GM12891 (cell line): ENCODE results near the gene NINJ1.

Experiments used
- DNase-seq: peaks from one replicate; pipeline ENCODE4 v3.0.0; 2011; ENCODE audit warnings: low spot score; ENCODE audit not compliant: insufficient read length
- FAIRE-seq: peaks from 2 replicates; lab custom pipeline; 2011; peaks lifted over from hg19 to GRCh38; lab: Jason Lieb, UNC
- PAX5 ChIP-seq: IDR thresholded peaks from 2 replicates; pipeline ENCODE4 v1.6.1; 2011; ENCODE audit warnings: low read length, moderate library complexity, mild to moderate bottlenecking; ENCODE audit not compliant: insufficient read depth, severe bottlenecking
- POLR2A ChIP-seq: IDR thresholded peaks from 2 replicates; pipeline ENCODE4 v1.6.1; 2011; ENCODE audit warnings: low read depth, low read length, control low read depth
- POLR2AphosphoS5 ChIP-seq: IDR thresholded peaks from 2 replicates; pipeline ENCODE4 v1.6.1; 2011; ENCODE audit warnings: low read depth, low read length, control low read depth
- POU2F2 ChIP-seq: IDR thresholded peaks from 2 replicates; pipeline ENCODE4 v1.6.1; 2011; ENCODE audit warnings: low read depth, mild to moderate bottlenecking, control low read depth, low read length, moderate library complexity
- SPI1 ChIP-seq: IDR thresholded peaks from 2 replicates; pipeline ENCODE4 v1.6.1; 2011; ENCODE audit warnings: low read depth, low read length, control low read depth
- TAF1 ChIP-seq: IDR thresholded peaks from 2 replicates; pipeline ENCODE4 v1.6.1; 2011; ENCODE audit warnings: low read depth, low read length, control low read depth

The NINJ1 gene

DNA sequence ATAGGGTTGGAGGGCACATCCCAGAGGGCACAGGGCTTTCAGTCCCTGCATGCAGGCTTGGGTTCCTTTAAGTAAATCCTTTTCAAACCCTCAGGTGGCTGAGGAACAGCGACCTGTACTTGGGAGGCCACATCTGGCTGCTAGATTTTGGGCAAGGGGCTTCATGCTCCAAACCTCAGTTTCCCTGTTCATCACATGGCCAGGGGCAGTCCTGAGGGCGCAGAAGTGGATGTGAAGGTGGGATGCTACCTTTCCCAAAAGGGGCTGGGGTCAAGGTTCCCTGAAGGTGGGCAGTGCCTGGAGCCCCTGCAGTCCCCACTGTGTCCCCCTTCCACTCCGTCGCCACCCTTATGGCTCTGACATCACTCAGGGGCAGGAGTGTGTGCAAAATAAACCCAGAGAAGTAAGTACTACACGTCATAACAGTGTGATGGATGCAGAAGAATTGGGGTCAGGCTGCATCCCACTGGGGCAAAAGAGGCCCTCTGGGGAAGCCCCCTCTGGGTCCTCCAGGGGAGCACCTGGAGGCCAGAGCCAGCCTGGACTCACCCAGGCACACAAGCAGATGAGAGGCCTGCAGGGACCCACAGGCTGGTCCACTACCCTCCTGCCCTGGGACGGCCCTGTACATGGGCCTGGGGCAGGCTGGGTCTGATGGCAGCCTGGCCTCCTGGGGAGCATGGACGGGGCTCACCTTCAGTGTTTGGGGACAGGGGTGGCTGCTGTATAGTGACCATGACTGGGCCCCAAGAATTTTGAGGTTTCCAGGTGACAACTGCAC is 40.0 kb downstream of the NINJ1 start:
- FAIRE-seq (peak; percentile 33), DNase-seq (no peak)
- TF ChIP-seq TAF1 (no peak), PAX5 (no peak), POLR2AphosphoS5 (no peak), SPI1 (no peak), POU2F2 (no peak), POLR2A (no peak)

DNA sequence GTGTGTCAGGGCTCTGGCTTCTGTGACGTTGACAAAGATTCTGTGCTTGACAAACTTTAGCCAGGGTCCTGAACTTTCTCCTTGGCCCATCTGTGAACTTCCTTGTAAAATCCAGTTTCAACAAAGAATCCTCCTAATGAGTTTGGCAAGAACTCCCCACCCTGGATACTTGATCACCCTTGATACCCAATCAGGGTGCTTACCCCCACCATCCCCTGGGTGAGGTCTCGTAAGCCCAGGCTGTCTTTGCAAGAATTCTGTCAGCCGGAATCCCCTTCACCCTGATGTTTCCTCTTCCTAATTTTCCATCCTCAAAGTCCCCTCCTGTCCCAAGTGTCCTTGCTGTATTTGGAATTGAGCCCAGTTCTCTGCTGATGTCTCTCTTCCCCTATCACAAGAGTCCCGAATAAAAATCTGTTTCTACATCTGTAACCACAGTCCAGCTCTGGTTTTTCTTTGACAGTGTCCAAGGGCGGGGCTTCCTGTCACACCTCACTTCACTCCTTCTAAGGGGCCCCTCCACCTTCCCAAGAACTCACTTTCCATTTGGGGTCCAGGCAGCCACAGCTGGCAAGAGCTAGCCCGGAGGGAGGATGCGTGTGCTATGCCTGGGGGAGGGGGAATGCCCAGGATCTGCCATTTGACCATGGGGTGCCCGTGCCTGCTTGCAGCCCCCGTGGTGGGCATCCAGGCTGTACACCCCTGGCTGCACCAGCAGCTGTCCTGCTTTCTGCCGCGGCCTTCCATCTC is 40.7 kb downstream of the NINJ1 start:
- DNase-seq (no peak), FAIRE-seq (peak; percentile 84)
- no peak for TF ChIP-seq POU2F2
- 0 out of 2 replicates have a peak, but pooled peaks have one; percentile 10 for TF ChIP-seq SPI1
- TF ChIP-seq PAX5, result peak; percentile 38

DNA sequence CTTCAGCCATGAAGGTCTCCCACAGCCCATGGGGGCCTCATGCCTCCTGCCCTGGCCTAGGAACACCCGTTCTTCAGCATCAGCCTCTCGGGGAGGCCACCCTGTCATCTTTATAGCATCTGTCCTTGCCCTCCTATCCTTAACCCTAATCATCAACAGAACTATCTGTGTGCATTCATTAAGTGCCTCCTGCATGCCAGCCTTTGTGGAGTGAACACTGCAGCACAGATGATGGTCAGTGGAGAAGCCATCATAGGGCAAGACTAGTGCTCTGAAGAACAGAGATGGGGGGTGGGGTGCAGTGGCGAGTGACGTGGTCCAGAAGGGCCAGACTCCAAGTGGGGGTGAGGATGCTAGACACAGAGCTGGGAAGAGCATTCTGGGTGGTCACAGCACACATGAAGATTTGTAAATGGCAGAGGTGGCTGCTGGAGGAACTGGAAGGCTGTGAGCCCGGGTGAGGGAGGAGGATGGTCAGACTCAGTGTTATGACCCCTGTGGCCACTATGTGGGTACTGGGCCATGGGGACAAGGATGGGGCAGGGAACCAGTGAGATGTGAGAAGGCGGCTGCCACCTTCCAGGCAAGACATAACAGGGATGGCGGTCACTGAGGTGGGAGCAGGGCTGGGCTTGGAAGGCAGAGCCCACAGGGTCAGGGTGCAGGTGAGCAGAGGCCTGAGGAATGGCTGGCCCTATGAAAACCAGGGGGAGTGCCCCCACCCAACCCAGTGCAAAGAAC is 41.6 kb downstream of the NINJ1 start:
- peak; percentile 81 for FAIRE-seq
- TF ChIP-seq POU2F2 (no peak), POLR2AphosphoS5 (no peak), POLR2A (no peak), PAX5 (no peak), SPI1 (no peak), TAF1 (no peak)
- DNase-seq, result no peak

DNA sequence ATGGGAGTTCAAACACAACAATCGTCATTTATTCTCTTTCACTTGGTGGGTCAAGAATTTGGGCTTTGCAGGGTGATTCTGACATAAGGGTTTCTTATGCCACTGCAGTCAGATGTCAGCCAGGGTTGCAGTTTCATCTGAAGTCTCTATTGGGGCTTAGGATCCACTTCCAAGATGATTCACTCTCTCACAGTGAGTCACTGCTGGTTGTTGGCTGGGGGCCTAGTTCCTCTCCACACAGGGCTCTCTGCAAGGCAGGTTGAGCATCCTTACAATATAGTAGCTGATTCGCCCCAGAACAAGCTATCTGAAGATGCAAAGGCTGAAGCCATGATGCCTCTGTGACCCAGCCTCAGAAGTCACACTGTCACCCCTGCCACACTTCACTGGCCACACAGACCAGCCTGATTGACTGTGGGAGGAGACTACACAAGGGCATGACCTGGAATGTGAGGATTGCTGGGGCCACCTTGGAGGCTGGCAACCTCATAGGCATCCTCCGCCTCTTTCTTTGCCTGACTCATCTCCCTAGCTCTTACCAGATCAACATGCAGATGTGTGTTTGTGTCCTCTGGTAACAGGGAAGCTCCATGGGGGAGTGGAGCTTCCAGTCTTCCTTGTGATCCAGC is 42.5 kb downstream of the NINJ1 start:
- FAIRE-seq (peak; percentile 88), DNase-seq (no peak)
- TF ChIP-seq TAF1, result no peak
- TF ChIP-seq POLR2AphosphoS5, result no peak
- peak; percentile 75 for TF ChIP-seq SPI1
- TF ChIP-seq POU2F2, result no peak
- TF ChIP-seq POLR2A, result no peak

DNA sequence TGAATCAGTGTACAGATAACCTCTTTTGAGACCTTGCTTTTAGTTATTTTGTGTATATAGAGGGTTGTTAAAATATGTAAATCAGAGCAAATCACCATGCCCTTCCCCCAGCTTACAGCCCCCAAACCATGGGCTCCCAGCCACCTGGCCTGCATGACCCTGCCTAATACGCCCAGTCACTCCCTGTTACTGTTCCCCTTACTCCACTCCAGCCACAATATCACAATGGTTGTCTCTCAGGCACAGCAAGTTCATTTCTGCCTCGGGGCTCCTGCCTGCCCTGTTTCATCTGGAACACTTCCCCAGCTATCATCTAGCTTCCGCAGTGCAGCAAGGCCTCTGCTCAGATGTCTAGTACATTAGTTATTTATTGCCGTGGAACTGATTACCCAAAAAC is 43.0 kb downstream of the NINJ1 start:
- FAIRE-seq, result no peak
- no peak for DNase-seq
- TF ChIP-seq POU2F2, result no peak
- TF ChIP-seq SPI1, result no peak
- no peak for TF ChIP-seq PAX5
- TF ChIP-seq POLR2A, result no peak
- TF ChIP-seq POLR2AphosphoS5, result no peak
- TF ChIP-seq TAF1, result no peak

DNA sequence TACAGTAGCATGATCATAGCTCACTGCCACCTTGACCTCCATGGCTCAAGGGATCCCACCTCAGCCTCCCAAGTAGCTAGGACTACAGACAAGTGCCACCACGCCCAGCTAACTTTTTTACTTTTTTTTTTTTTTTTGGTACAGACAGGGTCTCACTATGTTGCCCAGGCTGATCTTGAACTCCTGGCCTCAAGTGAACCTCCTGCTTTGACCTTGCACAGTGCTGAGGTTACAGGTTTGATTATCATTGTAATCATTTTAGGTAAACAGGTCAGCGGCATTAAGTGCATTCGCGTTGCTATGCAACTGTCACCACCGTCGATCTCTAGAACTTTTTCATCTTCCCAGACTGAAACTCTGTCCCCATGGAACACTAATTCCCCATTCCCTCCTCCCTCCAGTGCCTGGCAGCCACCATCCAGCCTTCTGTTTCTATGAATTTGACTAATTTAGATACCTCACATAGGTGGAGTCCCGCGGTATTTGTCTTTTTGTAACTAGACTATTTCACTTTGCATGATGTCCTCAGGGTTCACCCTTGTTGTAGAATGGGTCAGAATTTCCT is 43.9 kb downstream of the NINJ1 start:
- TF ChIP-seq POU2F2 (no peak), TAF1 (no peak), POLR2A (no peak), SPI1 (no peak), POLR2AphosphoS5 (no peak), PAX5 (no peak)
- DNase-seq, result no peak

DNA sequence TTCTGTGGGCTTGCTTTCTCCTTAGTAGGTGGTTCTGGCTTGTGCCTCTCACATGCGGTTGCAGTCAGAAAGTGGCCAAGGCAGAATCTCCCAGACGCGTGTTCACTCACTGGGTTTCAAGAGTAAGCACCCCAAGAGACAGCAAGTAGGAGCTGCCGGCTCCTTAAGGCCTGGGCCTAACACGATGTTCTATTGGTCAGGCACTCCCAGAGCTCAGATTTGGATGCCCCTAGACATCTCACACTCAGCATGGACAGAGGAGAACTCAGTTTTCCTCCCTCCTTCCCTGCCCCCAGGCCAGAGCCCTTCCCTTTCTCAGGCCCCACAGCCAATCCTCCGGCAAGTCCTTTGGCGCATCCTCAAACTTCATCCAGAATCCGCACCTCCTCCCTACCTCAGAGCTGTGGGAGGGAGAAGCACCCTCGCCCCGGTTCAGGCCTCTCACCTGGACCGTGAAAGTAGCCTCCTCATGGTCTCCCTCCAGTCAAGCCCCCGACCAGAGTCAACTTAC is 44.5 kb downstream of the NINJ1 start:
- DNase-seq (no peak), FAIRE-seq (no peak)
- TF ChIP-seq POLR2A (no peak), POU2F2 (no peak), TAF1 (no peak), SPI1 (no peak), POLR2AphosphoS5 (no peak), PAX5 (no peak)

More for the DNA sequence above, 43.9 kb downstream of the NINJ1 start:
- no peak for FAIRE-seq

DNA sequence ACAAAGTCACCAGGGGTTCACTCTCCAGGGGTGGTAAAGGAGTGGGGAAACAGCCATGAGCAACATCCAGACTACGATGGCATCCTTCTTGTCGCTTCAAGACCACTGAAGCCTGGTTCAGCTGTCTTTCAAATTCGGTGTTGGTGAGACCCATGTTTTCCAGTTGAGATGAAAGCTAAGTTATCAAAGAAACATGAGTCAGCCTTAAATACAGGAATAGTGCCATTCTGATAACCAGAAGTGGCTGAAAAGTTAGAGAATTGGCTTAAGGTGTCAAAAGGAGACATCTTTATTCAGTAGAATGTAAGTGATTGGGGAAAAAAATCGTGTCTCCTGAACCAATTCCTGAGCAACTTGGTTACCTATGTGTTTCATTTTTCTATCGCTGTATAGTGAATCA is 45.0 kb downstream of the NINJ1 start:
- TF ChIP-seq POLR2A (no peak), PAX5 (no peak), SPI1 (no peak), POLR2AphosphoS5 (no peak), TAF1 (no peak), POU2F2 (no peak)
- DNase-seq (no peak), FAIRE-seq (no peak)

DNA sequence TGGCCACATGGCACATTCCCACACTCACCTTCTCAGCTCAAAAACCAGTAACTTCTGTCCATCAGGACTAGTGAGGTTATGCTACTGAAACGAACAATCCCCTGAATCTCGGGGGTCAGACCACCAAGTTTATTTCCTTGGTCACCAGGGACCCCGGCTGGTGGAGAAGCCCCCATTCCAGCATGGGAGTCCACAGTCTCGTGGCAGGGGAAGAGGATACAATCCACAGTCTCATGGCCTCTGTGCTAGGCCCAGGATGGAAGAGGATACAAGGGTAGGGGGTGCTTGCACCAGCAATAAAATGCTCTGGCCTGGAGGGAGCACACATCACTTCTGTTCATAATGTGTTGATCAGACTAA is 45.4 kb downstream of the NINJ1 start:
- TF ChIP-seq TAF1 (no peak), SPI1 (no peak), POLR2A (no peak), PAX5 (no peak), POLR2AphosphoS5 (no peak)
- DNase-seq (no peak), FAIRE-seq (no peak)
